ENCODE data around the gene AADACL3. TPM values are rescaled to one million over a fixed set of nuclear protein-coding genes. Genes with fewer than 3 reads are reported as not detected.

AADACL3 gene
- total RNA-seq, 1 donor from 2014 or later, result not detected

- Mint-ChIP-seq H3K27ac (no peak overlapping the region), H3K36me3 (no peaks in the 10 kb centered on the region), H3K27me3 (ENCODE audit: low read depth) (peaks cover 7% of the 10 kb centered on the region), H3K4me3 (no peak overlapping the region), H3K4me1 (no peaks in the 10 kb centered on the region), H3K9me3 (peaks cover 7% of the 10 kb centered on the region)
- no peak for DNase-seq (ENCODE audit: low spot score in 2 of 2, unreplicated experiment in 2 of 2)
- no peak for TF ChIP-seq CTCF (IDR thresholded peaks at IDR 0.05; ENCODE audit: unreplicated experiment)
Measured at GRCh38 chr1:12678350-12678749, 37.6 kb upstream of the AADACL3 start.

GRCh38 chr1:12678820-12679219, 37.1 kb upstream of the AADACL3 start:
- H3K27ac Mint-ChIP-seq, result no peak overlapping the region
- no peak overlapping the region for H3K4me3 Mint-ChIP-seq
- peaks cover 10% of the 10 kb centered on the region for H3K27me3 Mint-ChIP-seq (ENCODE audit: low read depth)
- H3K9me3 Mint-ChIP-seq, result peaks cover 7% of the 10 kb centered on the region
- no peak for DNase-seq (ENCODE audit: low spot score in 2 of 2, unreplicated experiment in 2 of 2)
- no peak for TF ChIP-seq CTCF (IDR thresholded peaks at IDR 0.05; ENCODE audit: unreplicated experiment)
- H3K4me1 Mint-ChIP-seq, result no peaks in the 10 kb centered on the region
- H3K36me3 Mint-ChIP-seq, result no peaks in the 10 kb centered on the region

GRCh38 chr1:12690156-12690555, 25.8 kb upstream of the AADACL3 start:
- Mint-ChIP-seq H3K4me3 (no peak overlapping the region), H3K27me3 (ENCODE audit: low read depth) (peaks cover 6% of the 10 kb centered on the region), H3K4me1 (no peaks in the 10 kb centered on the region), H3K36me3 (no peaks in the 10 kb centered on the region), H3K27ac (no peak overlapping the region), H3K9me3 (peaks cover under 1% of the 10 kb centered on the region)
- no peak for DNase-seq (ENCODE audit: low spot score in 2 of 2, unreplicated experiment in 2 of 2)
- TF ChIP-seq CTCF (IDR thresholded peaks at IDR 0.05; ENCODE audit: unreplicated experiment), result no peak

GRCh38 chr1:12692967-12693782, 22.7 kb upstream of the AADACL3 start:
- H3K4me3 Mint-ChIP-seq, result no peak overlapping the region
- peaks cover 5% of the 10 kb centered on the region for H3K9me3 Mint-ChIP-seq
- H3K4me1 Mint-ChIP-seq, result no peaks in the 10 kb centered on the region
- TF ChIP-seq CTCF (IDR thresholded peaks at IDR 0.05; ENCODE audit: unreplicated experiment), result no peak
- H3K36me3 Mint-ChIP-seq, result no peaks in the 10 kb centered on the region
- no peak overlapping the region for H3K27ac Mint-ChIP-seq
- no peak for DNase-seq (ENCODE audit: low spot score in 2 of 2, unreplicated experiment in 2 of 2)
- peaks cover 1% of the 10 kb centered on the region for H3K27me3 Mint-ChIP-seq (ENCODE audit: low read depth)

GRCh38 chr1:12696658-12697057, 19.3 kb upstream of the AADACL3 start:
- no peak for DNase-seq (ENCODE audit: low spot score in 2 of 2, unreplicated experiment in 2 of 2)
- no peak for TF ChIP-seq CTCF (IDR thresholded peaks at IDR 0.05; ENCODE audit: unreplicated experiment)
- H3K4me1 Mint-ChIP-seq, result no peaks in the 10 kb centered on the region
- no peaks in the 10 kb centered on the region for H3K36me3 Mint-ChIP-seq
- H3K27ac Mint-ChIP-seq, result no peak overlapping the region
- peaks cover 25% of the 10 kb centered on the region for H3K9me3 Mint-ChIP-seq
- H3K4me3 Mint-ChIP-seq, result no peak overlapping the region
- peaks cover 1% of the 10 kb centered on the region for H3K27me3 Mint-ChIP-seq (ENCODE audit: low read depth)
